Neuronal stem cell (in vitro differentiated cells): ENCODE data around the gene CMAS.

ENCODE experiments used
- DNase-seq: peaks from one replicate; pipeline ENCODE4 v3.0.0-alpha.2; 2013; ENCODE audit warnings: low spot score
- H2AFZ ChIP-seq: one replicate; pipeline ENCODE4 v1.6.1; 2013; ENCODE audit warnings: mild to moderate bottlenecking, low read length, inconsistent platforms
- H2AK5ac ChIP-seq: 2 replicates; pipeline ENCODE4 v1.6.1; 2013; ENCODE audit warnings: low read depth, mild to moderate bottlenecking, inconsistent platforms, low read length, moderate library complexity, mixed read lengths
- H2BK120ac ChIP-seq: 2 replicates; pipeline ENCODE4 v1.6.1; 2013; ENCODE audit warnings: low read depth, mild to moderate bottlenecking, inconsistent platforms, low read length, moderate library complexity, mixed read lengths
- H2BK12ac ChIP-seq: one replicate; pipeline ENCODE4 v1.6.1; 2013; ENCODE audit warnings: low read length, inconsistent platforms
- H2BK15ac ChIP-seq: 2 replicates; pipeline ENCODE4 v1.6.1; 2013; ENCODE audit warnings: mild to moderate bottlenecking, low read length, inconsistent platforms, mixed read lengths
- H2BK5ac ChIP-seq: one replicate; pipeline ENCODE4 v1.6.1; 2013; ENCODE audit warnings: inconsistent platforms, mild to moderate bottlenecking, low read length, moderate library complexity
- H3K14ac ChIP-seq: one replicate; pipeline ENCODE4 v1.6.1; 2013; ENCODE audit warnings: low read length, inconsistent platforms
- H3K18ac ChIP-seq: 2 replicates; pipeline ENCODE4 v1.6.1; 2013; ENCODE audit warnings: low read length, inconsistent platforms
- H3K23ac ChIP-seq: 2 replicates; pipeline ENCODE4 v1.6.1; 2013; ENCODE audit warnings: low read depth, mild to moderate bottlenecking, mixed read lengths, low read length, inconsistent platforms; ENCODE audit not compliant: poor library complexity
- H3K27ac ChIP-seq: replicated peaks from 3 replicates; pipeline ENCODE4 v1.5.1; 2013; ENCODE audit warnings: low read length, inconsistent platforms
- H3K27me3 ChIP-seq, 3 experiments: 2 replicates each; pipeline ENCODE4 v1.6.1; 2013; ENCODE audit warnings: low read length in 3 of 3, mild to moderate bottlenecking in 2 of 3, inconsistent platforms in 1 of 3, low read depth in 1 of 3, mixed read lengths in 1 of 3, moderate library complexity in 1 of 3; ENCODE audit not compliant: control insufficient read depth in 3 of 3, insufficient read depth in 3 of 3
- H3K36me3 ChIP-seq, 2 donors: replicated peaks in 1 of 2; 2 replicates each; pipeline ENCODE4 v1.6.1; 2013; ENCODE audit warnings: low read length in 2 of 2; ENCODE audit not compliant: control insufficient read depth in 2 of 2, insufficient read depth in 2 of 2
- H3K4ac ChIP-seq: 2 replicates; pipeline ENCODE4 v1.6.1; 2013; ENCODE audit warnings: inconsistent platforms, mild to moderate bottlenecking, low read length, moderate library complexity
- H3K4me1 ChIP-seq, 2 donors: 1 replicate in 1 of 2; 2 replicates in 1 of 2; pipeline ENCODE4 v1.6.1; 2013; ENCODE audit warnings: low read length in 2 of 2, low read depth in 1 of 2; ENCODE audit not compliant: control insufficient read depth in 2 of 2, insufficient read depth in 1 of 2
- H3K4me2 ChIP-seq: one replicate; pipeline ENCODE4 v1.6.1; 2013; ENCODE audit warnings: mild to moderate bottlenecking, low read length, inconsistent platforms; ENCODE audit not compliant: insufficient read depth, poor library complexity, severe bottlenecking
- H3K4me3 ChIP-seq, 2 donors: 2 replicates each; pipeline ENCODE4 v1.5.1; 2013; ENCODE audit warnings: low read length in 2 of 2, mild to moderate bottlenecking in 2 of 2, inconsistent platforms in 1 of 2, moderate library complexity in 1 of 2
- H3K79me1 ChIP-seq: one replicate; pipeline ENCODE4 v1.6.1; 2013; ENCODE audit warnings: low read depth, mild to moderate bottlenecking, inconsistent platforms, low read length, moderate library complexity
- H3K9ac ChIP-seq: one replicate; pipeline ENCODE4 v1.6.1; 2013; ENCODE audit warnings: mild to moderate bottlenecking, low read depth, low read length, inconsistent platforms; ENCODE audit not compliant: poor library complexity
- H3K9me3 ChIP-seq, 2 donors: replicated peaks in 1 of 2; 2 replicates each; pipeline versions ENCODE3 to v1.6.1; 2013; ENCODE audit warnings: low read length in 2 of 2, mild to moderate bottlenecking in 2 of 2, inconsistent platforms in 1 of 2, low read depth in 1 of 2, mixed read lengths in 1 of 2, moderate library complexity in 1 of 2; ENCODE audit not compliant: control insufficient read depth in 2 of 2, insufficient read depth in 1 of 2
- H4K8ac ChIP-seq: one replicate; pipeline ENCODE4 v1.6.1; 2013; ENCODE audit warnings: low read depth, mild to moderate bottlenecking, inconsistent platforms, low read length, moderate library complexity
- H4K91ac ChIP-seq: one replicate; pipeline ENCODE4 v1.6.1; 2013; ENCODE audit warnings: low read length, low read depth, mild to moderate bottlenecking, inconsistent platforms; ENCODE audit not compliant: poor library complexity
- WGBS, 2 donors: extraction: QIAGEN DNeasy Blood & Tissue Kit; methylation state at CpG; one replicate each; pipeline ENCODE4 v1.1.7; 2013; ENCODE audit warnings: missing lambda C conversion rate in 2 of 2, mixed read lengths in 1 of 2; ENCODE audit not compliant: insufficient read length in 2 of 2, insufficient replicate concordance in 1 of 2; ENCODE audit errors: extremely low coverage in 2 of 2; 5-methylcytosine and 5-hydroxymethylcytosine counted together

Gene CMAS

GRCh38 chr12:22056607-22057006 lies 10.6 kb downstream of the CMAS start:
- Histone ChIP-seq H3K27me3 (no peaks in the 10 kb centered on the region), H2BK15ac (no peak overlapping the region), H3K36me3 (peaks cover 4 to 80% of the 10 kb centered on the region in 2 donors), H3K14ac (no peak overlapping the region), H2AFZ (no peak overlapping the region), H2AK5ac (no peak overlapping the region), H3K4me1 (no peaks in the 10 kb centered on the region), H4K8ac (no peak overlapping the region), H3K18ac (no peak overlapping the region), H3K79me1 (no peaks in the 10 kb centered on the region), H2BK12ac (no peak overlapping the region), H3K23ac (no peak overlapping the region), H4K91ac (no peak overlapping the region), H2BK120ac (no peak overlapping the region), H3K9me3 (no peaks in the 10 kb centered on the region), H3K9ac (no peak overlapping the region), H2BK5ac (no peak overlapping the region), H3K4me2 (no peak overlapping the region), H3K4me3 (no peak overlapping the region), H3K4ac (no peak overlapping the region), H3K27ac (no peak overlapping the region)
- no CpG with 5 or more reads among the region's 2 CpGs for WGBS, 2 donors
- no peak for DNase-seq

- Histone ChIP-seq H2AK5ac (no peak overlapping the region), H2AFZ (no peak overlapping the region), H3K27ac (no peak overlapping the region), H2BK12ac (no peak overlapping the region), H3K4me2 (no peak overlapping the region), H3K36me3 (peaks cover 4 to 97% of the 10 kb centered on the region in 2 donors), H3K9ac (no peak overlapping the region), H3K18ac (no peak overlapping the region), H3K27me3 (no peaks in the 10 kb centered on the region), H2BK120ac (no peak overlapping the region), H4K91ac (no peak overlapping the region), H4K8ac (no peak overlapping the region), H3K79me1 (no peaks in the 10 kb centered on the region), H3K23ac (no peak overlapping the region), H3K4me1 (no peaks in the 10 kb centered on the region), H3K4ac (no peak overlapping the region), H2BK15ac (no peak overlapping the region), H3K14ac (no peak overlapping the region), H3K9me3 (no peaks in the 10 kb centered on the region), H3K4me3 (no peak overlapping the region), H2BK5ac (no peak overlapping the region)
- DNase-seq = no peak
- no CpG with 5 or more reads among the region's 2 CpGs for WGBS, 2 donors
Measured at GRCh38 chr12:22059976-22060647, 14.1 kb downstream of the CMAS start.

- Histone ChIP-seq H3K14ac (no peak overlapping the region), H3K9ac (no peak overlapping the region), H3K23ac (no peak overlapping the region), H3K36me3 (peaks cover 2 to 68% of the 10 kb centered on the region in 2 donors), H3K4me2 (no peak overlapping the region), H2BK15ac (no peak overlapping the region), H3K27me3 (no peaks in the 10 kb centered on the region), H3K79me1 (no peaks in the 10 kb centered on the region), H2BK120ac (no peak overlapping the region), H2BK12ac (no peak overlapping the region), H3K27ac (no peak overlapping the region), H3K4ac (no peak overlapping the region), H4K91ac (no peak overlapping the region), H3K4me1 (no peaks in the 10 kb centered on the region), H3K4me3 (no peak overlapping the region), H2AK5ac (no peak overlapping the region), H3K9me3 (no peaks in the 10 kb centered on the region), H2AFZ (no peak overlapping the region), H4K8ac (no peak overlapping the region), H2BK5ac (no peak overlapping the region), H3K18ac (no peak overlapping the region)
- no CpG with 5 or more reads among the region's 4 CpGs for WGBS, 2 donors
- no peak for DNase-seq
Measured at GRCh38 chr12:22064968-22065367, 18.9 kb downstream of the CMAS start.

- H2BK12ac ChIP-seq = no peak overlapping the region
- H3K9ac ChIP-seq = no peak overlapping the region
- H3K18ac ChIP-seq = no peak overlapping the region
- no peak overlapping the region for H2BK15ac ChIP-seq
- no peaks in the 10 kb centered on the region for H3K27me3 ChIP-seq
- H2BK5ac ChIP-seq = no peak overlapping the region
- H3K4ac ChIP-seq = no peak overlapping the region
- peaks cover 2 to 55% of the 10 kb centered on the region in 2 donors for H3K36me3 ChIP-seq
- H3K23ac ChIP-seq = no peak overlapping the region
- no peaks in the 10 kb centered on the region for H3K4me1 ChIP-seq
- H4K8ac ChIP-seq = no peak overlapping the region
- H3K4me2 ChIP-seq = no peak overlapping the region
- H2AK5ac ChIP-seq = no peak overlapping the region
- no peak overlapping the region for H2BK120ac ChIP-seq
- no peak overlapping the region for H3K27ac ChIP-seq
- WGBS, 2 donors = no CpG with 5 or more reads among the region's 2 CpGs
- H3K9me3 ChIP-seq = no peaks in the 10 kb centered on the region
- DNase-seq = no peak
- H3K4me3 ChIP-seq = no peak overlapping the region
- no peak overlapping the region for H4K91ac ChIP-seq
- no peaks in the 10 kb centered on the region for H3K79me1 ChIP-seq
- no peak overlapping the region for H3K14ac ChIP-seq
- no peak overlapping the region for H2AFZ ChIP-seq
Measured at GRCh38 chr12:22066310-22066709, 20.3 kb downstream of the CMAS start.
